Kidney epithelial cell (primary cell): ENCODE results near the gene ATP12A. TPM values are rescaled to one million over a fixed set of nuclear protein-coding genes. Genes with fewer than 3 reads are reported as not detected.

Experiments
- DNase-seq: peaks from one replicate; pipeline ENCODE4 v3.0.0-alpha.2; 2010; ENCODE audit warnings: low read depth
- H3K27me3 ChIP-seq: 2 replicates; pipeline ENCODE4 v1.6.0; 2011; ENCODE audit warnings: low read length; ENCODE audit not compliant: control insufficient read depth, insufficient read depth
- H3K36me3 ChIP-seq: 2 replicates; pipeline ENCODE4 v1.5.1; 2011; ENCODE audit warnings: low read length; ENCODE audit not compliant: control insufficient read depth, insufficient read depth
- H3K4me3 ChIP-seq: 2 replicates; pipeline ENCODE4 v1.5.1; 2011; ENCODE audit warnings: low read depth, mild to moderate bottlenecking, control low read depth, low read length
- total RNA-seq: library from RNA; depleted of rRNA; stranded (reverse); fragments of >200 nt; gene quantifications from 2 replicates; pipeline ENCODE4 v1.2.3, GENCODE V29; 2015
- TF ChIP-seq, protein P1 (sequence below): IDR thresholded peaks from 2 replicates; pipeline ENCODE4 v1.5.1; 2011; ENCODE audit warnings: mild to moderate bottlenecking, moderate library complexity, low read length, control low read depth, inconsistent platforms; ENCODE audit not compliant: insufficient read depth, poor library complexity, severe bottlenecking

Gene ATP12A
- total RNA-seq, 1 donor from 2014 or later = 0.04 TPM

DNA sequence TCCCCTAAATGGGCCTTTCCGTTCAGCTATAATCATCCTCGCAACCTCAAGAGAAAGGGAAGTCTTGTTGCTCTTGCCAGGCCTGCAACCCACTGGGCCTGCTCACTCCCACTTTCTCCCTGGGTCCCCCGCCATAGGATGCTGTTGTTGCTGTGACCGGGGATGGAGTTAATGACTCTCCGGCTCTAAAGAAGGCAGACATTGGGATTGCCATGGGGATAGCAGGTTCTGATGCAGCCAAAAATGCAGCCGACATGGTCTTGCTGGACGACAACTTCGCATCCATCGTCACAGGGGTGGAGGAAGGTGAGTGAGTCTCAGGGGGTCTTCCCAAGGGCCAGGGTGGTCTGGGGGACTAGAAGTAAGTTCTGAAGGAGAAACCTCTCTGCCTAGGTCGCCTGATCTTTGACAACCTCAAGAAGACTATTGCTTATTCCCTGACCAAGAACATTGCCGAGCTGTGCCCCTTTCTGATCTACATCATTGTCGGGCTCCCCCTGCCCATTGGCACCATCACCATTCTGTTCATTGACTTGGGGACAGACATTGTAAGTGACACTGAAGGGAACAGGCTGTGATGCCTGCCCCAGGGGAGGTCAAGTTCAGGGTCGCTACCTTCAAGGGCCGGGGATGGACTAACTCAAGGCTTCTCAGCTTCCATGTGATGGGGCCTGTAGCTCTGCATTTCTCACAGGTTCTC lies 26.8 kb downstream of the ATP12A start:
- no peak for DNase-seq
- TF ChIP-seq, protein P1, sequence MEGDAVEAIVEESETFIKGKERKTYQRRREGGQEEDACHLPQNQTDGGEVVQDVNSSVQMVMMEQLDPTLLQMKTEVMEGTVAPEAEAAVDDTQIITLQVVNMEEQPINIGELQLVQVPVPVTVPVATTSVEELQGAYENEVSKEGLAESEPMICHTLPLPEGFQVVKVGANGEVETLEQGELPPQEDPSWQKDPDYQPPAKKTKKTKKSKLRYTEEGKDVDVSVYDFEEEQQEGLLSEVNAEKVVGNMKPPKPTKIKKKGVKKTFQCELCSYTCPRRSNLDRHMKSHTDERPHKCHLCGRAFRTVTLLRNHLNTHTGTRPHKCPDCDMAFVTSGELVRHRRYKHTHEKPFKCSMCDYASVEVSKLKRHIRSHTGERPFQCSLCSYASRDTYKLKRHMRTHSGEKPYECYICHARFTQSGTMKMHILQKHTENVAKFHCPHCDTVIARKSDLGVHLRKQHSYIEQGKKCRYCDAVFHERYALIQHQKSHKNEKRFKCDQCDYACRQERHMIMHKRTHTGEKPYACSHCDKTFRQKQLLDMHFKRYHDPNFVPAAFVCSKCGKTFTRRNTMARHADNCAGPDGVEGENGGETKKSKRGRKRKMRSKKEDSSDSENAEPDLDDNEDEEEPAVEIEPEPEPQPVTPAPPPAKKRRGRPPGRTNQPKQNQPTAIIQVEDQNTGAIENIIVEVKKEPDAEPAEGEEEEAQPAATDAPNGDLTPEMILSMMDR = no peak

DNA sequence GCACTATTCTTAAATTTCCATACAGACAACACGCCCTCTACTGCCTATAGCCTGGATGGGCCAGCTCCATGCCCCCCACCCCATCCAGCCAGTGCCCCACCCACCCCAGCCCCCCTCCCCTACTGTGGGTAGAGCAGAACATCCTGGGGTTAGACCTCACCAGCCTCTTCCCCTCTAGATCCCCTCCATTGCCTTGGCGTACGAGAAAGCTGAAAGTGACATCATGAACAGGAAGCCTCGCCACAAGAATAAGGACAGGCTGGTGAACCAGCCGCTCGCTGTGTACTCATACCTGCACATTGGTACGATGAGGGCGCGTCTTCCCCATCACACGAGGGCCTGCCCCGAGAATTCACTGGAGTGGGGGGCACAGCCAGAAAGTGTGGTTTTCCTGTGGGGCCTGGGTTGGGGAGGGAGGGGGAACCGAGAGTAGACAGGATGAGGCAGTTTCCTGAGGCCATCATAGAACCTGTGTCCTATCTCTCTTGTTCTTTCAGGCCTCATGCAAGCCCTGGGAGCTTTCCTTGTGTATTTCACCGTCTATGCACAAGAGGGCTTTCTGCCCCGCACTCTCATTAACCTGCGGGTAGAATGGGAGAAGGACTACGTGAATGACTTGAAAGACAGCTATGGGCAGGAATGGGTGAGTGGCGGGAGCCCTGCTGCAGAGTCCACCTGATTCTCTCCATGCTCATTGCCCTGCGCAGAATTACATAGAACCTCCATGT lies 29.1 kb downstream of the ATP12A start:
- Histone ChIP-seq H3K4me3 (no peak overlapping the region), H3K36me3 (no peaks in the 10 kb centered on the region), H3K27me3 (no peaks in the 10 kb centered on the region)
- TF ChIP-seq, protein P1 = no peak
- DNase-seq = no peak

More for the DNA sequence above, 26.8 kb downstream of the ATP12A start:
- no peaks in the 10 kb centered on the region for H3K36me3 ChIP-seq
- H3K4me3 ChIP-seq = no peak overlapping the region
- no peaks in the 10 kb centered on the region for H3K27me3 ChIP-seq

DNA sequence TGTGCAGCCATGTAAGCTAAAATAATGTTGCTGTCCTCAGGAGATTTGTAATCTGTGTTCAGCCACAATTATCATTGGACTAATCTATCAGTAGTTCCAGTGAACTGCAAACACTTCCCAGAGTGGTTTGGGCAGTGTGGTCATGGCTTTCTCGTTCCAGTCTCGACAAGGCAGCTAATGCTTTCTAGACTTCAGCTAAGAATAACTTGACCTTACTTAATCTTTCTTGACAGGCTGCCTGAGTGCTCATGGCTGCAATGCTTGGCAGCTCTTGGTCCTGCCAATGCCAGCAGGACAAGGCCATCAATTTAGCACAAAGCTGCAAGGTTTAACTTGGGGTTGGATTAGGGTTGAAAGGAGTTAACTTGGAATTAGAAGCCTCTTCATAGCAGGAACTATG lies 32.8 kb downstream of the ATP12A start:
- Histone ChIP-seq H3K36me3 (no peaks in the 10 kb centered on the region), H3K4me3 (no peak overlapping the region), H3K27me3 (no peaks in the 10 kb centered on the region)
- no peak for DNase-seq
- TF ChIP-seq, protein P1 = no peak

DNA sequence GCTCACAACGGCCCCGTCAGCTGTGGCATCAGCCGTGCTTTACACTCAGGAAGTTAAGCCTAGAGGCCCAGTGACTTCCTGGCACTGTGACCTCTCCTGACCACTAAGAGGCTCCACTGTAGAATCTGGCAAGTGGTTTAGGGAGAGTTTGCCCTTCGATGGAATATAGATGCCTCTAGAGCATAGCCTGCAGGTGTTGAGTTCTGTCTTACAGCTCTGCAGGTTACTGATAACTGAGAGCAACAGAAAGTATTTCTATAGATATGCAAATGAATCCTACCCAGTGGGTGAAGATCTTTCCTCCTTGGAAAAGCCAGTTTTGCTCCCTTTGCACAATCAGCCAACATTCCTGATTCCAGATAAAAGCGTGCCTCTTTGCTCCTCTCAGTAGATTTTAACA lies 35.8 kb downstream of the ATP12A start:
- no peaks in the 10 kb centered on the region for H3K27me3 ChIP-seq
- H3K36me3 ChIP-seq = no peaks in the 10 kb centered on the region
- TF ChIP-seq, protein P1 = no peak
- no peak overlapping the region for H3K4me3 ChIP-seq
- DNase-seq = no peak

DNA sequence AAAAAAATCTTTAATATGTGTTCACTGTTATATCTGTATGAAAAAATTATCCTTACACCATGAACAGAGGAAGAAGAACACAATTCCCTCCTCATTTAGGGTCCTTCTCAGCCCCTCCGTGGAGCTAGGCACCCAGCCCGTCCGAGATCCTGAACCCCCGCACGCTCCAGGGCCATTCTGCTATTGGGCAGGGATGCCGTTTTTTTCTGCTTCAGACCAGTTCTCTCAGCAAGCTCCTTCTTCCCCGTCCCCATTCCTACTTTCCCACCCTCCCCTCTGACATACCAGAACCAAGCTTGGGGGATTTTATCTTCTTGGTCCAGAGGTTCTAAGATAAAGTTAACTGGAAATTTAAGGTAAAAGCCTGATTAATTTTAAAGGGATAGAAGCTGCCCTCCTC lies 36.2 kb downstream of the ATP12A start:
- Histone ChIP-seq H3K36me3 (no peaks in the 10 kb centered on the region), H3K27me3 (no peaks in the 10 kb centered on the region), H3K4me3 (no peak overlapping the region)
- DNase-seq = no peak
- TF ChIP-seq, protein P1 = no peak
